Mesodermal cell (in vitro differentiated cells): ENCODE results near the gene RPTOR.
"Not testable (repeated sequence)": the region's sequence is repeated elsewhere in the genome, so short reads cannot be mapped to it uniquely, and the experiment has no call there.

Experiments
- H3K27ac ChIP-seq: 2 replicates; pipeline ENCODE4 v1.7.0; 2013; ENCODE audit warnings: mild to moderate bottlenecking, low read depth, low read length, moderate library complexity; ENCODE audit not compliant: severe bottlenecking
- H3K36me3 ChIP-seq: 2 replicates; pipeline ENCODE4 v1.7.1; 2013; ENCODE audit warnings: mild to moderate bottlenecking, low read length, moderate library complexity; ENCODE audit not compliant: control insufficient read depth, insufficient read depth
- H3K4me1 ChIP-seq: one replicate; pipeline ENCODE4 v1.7.1; 2013; ENCODE audit warnings: mild to moderate bottlenecking, low read length; ENCODE audit not compliant: insufficient read depth, control insufficient read depth, poor library complexity, severe bottlenecking
- H3K4me3 ChIP-seq: 2 replicates; pipeline ENCODE4 v1.7.0; 2013; ENCODE audit warnings: low read length, control low read depth, mild to moderate bottlenecking; ENCODE audit not compliant: insufficient read depth, poor library complexity, severe bottlenecking; ENCODE audit errors: extremely low read depth
- H3K9me3 ChIP-seq: 2 replicates; pipeline ENCODE4 v1.7.1; 2013; ENCODE audit warnings: mild to moderate bottlenecking, low read length, moderate library complexity; ENCODE audit not compliant: control insufficient read depth
- WGBS, 2 experiments: methylation state at CpG; one replicate each; pipeline ENCODE4 v1.1.5; 2013; ENCODE audit warnings: missing lambda C conversion rate in 2 of 2; ENCODE audit not compliant: insufficient coverage in 2 of 2; 5-methylcytosine and 5-hydroxymethylcytosine counted together

Gene RPTOR

GRCh38 chr17:80872501-80873306, 328.1 kb downstream of the RPTOR start:
- no peak overlapping the region for H3K4me3 ChIP-seq
- H3K36me3 ChIP-seq, result peaks cover 15% of the 10 kb centered on the region
- H3K9me3 ChIP-seq, result no peaks in the 10 kb centered on the region
- peaks cover 12% of the 10 kb centered on the region for H3K4me1 ChIP-seq
- H3K27ac ChIP-seq, result no peak overlapping the region
- WGBS, 2 experiments, result 79 to 80% methylated on average over 15 to 16 of the region's 18 CpGs

DNA sequence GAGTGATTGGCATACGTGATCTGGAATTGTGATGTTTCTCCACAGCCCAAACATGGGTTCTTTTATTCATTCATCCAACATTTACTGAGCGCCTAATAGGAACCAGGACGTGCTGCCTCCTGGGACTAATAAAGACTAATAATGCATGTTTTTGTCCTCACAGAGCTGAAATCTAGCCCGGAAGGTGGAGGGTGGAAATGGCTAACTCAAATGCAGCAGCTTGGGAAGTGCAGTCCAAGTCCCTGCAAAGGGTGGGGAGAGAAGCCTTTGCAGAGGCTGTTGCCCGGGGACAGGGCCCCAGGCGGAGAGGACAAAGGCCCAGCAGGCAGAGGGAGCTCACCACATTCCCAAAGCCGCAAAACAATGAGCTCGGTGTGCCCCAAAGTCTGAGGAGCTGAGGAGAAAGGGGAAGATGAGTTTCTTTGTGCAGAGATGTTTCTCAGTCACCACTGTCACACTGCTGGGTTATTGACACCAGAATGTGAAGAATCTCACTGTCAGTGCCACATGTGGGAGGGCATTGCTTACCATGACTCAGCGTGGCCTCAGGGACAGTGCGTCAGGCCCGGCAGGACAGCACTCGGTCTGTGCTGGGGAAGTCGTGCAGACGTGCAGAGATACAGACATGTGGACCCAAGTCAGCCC, 328.8 kb downstream of the RPTOR start:
- Histone ChIP-seq H3K36me3 (peaks cover 18% of the 10 kb centered on the region), H3K4me1 (peaks cover 12% of the 10 kb centered on the region), H3K27ac (peak overlapping the region; percentile 52), H3K4me3 (no peak overlapping the region), H3K9me3 (no peaks in the 10 kb centered on the region)
- WGBS, 2 experiments, result 55 to 56% methylated on average over 13 of the region's 14 CpGs

GRCh38 chr17:80874866-80875445, 330.3 kb downstream of the RPTOR start:
- H3K4me1 ChIP-seq, result peaks cover 10% of the 10 kb centered on the region
- H3K27ac ChIP-seq, result no peak overlapping the region
- no peak overlapping the region for H3K4me3 ChIP-seq
- 92 to 97% methylated on average over 15 to 16 of the region's 19 CpGs for WGBS, 2 experiments
- no peaks in the 10 kb centered on the region for H3K9me3 ChIP-seq
- peaks cover 18% of the 10 kb centered on the region for H3K36me3 ChIP-seq

DNA sequence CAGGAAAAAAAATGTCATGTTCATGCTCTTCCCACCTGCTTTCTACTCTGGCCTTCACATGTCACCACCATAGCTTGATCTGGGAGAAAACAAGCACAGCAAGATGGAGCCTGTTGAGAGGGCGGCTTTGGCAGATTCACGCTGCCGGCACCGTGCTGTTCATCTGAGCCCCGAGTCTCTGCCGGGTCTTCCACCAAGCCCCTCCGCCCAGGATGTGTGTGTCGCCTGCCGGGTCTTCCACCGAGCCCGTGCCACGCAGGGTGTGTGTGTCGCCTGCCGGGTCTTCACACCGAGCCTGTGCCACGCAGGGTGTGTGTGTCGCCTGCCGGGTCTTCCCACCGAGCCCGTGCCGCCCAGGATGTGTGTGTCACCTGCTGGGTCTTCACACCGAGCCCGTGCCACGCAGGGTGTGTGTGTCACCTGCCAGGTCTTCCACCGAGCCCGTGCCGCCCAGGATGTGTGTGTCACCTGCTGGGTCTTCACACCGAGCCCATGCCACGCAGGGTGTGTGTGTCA, 330.9 kb downstream of the RPTOR start:
- H3K4me1 ChIP-seq, H3K27ac ChIP-seq, H3K4me3 ChIP-seq, H3K9me3 ChIP-seq: not testable (repeated sequence)
- H3K36me3 ChIP-seq, result peaks cover 20% of the 10 kb centered on the region
- 97 to 100% methylated on average over 15 to 27 of the region's 29 CpGs for WGBS, 2 experiments

- 97% methylated on average over 15 to 32 of the region's 39 CpGs for WGBS, 2 experiments
- H3K9me3 ChIP-seq, H3K4me3 ChIP-seq, H3K4me1 ChIP-seq, H3K27ac ChIP-seq: not testable (repeated sequence)
- peaks cover 25% of the 10 kb centered on the region for H3K36me3 ChIP-seq
Measured at GRCh38 chr17:80876456-80876949, 331.9 kb downstream of the RPTOR start.

- peaks cover 28% of the 10 kb centered on the region for H3K36me3 ChIP-seq
- no peak overlapping the region for H3K4me3 ChIP-seq
- H3K9me3 ChIP-seq, result no peaks in the 10 kb centered on the region
- WGBS, 2 experiments, result 92 to 93% methylated on average over 28 to 32 of the region's 32 CpGs
- peaks cover 5% of the 10 kb centered on the region for H3K4me1 ChIP-seq
- no peak overlapping the region for H3K27ac ChIP-seq
Measured at GRCh38 chr17:80876950-80877728, 332.5 kb downstream of the RPTOR start.

DNA sequence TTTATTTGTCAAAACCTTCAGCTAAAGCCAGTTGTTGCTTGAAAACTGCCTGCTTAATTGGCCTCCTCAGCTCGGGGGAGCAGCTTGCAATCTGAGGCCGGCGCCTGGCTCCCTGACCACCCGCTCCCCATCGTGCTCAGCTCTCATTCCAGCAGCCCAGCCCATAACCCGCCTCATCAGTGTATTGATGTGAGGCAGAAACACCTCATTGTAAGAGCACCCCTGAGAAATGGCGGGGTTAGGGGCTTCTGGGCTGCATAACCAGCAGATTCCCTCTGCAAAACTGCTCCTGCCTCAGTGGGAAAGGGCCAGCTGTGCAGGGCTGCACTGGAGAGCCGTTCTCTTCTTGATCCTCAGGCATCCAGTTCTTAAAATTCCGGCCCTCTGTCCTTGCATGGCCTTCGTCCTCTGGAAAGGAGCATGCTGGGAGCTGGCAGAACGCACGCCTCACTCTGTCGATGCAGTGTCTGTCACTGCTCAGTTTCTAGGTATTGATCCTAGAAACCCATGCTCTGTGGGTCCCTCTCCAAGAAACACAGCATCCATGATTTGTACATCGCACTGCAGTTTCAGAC, 333.2 kb downstream of the RPTOR start:
- H3K4me1 ChIP-seq, result peaks cover 5% of the 10 kb centered on the region
- H3K4me3 ChIP-seq, result no peak overlapping the region
- 87 to 88% methylated on average over 9 to 13 of the region's 14 CpGs for WGBS, 2 experiments
- no peaks in the 10 kb centered on the region for H3K9me3 ChIP-seq
- no peak overlapping the region for H3K27ac ChIP-seq
- H3K36me3 ChIP-seq, result peaks cover 35% of the 10 kb centered on the region

DNA sequence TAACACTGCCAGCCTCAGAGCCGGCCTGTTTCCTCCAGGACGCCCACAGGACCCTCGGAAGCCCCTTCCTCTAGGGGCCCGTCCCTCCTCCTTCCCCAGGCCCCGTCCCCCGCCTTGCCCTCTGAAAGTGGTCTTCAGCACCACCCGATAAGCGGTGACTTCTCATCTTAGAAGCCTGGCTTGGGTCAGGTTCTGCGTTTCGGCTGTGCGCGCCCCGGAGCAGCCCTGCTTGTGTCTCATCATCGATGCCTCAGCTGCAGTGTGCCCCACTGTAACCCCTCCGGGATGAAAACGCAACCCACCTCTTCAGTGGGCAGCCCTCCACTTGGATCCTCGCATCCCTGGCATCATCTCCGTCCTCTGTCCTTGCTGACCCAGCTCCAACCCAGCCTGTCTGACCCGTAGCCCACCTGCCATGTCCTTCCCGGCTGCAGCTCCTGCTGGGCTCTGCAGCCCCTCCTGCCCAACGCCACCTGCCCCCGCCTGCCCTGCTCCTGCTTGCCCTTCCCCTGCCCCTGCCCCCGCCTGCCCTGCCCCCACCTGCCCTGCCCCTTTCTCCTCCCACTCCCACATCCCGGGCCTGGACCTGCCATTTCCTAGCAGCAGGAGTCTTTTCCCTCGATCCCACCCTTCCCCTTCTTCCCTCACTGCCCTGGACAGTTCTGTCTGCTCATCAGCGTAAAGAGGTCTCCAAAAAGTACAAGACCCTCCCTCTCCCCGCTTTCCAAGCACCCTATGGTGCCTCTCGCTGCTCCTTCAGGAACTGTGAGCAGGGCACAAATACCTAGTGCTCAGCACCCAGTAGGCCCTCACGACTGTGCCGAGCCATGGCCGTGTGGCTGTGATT, 334.5 kb downstream of the RPTOR start:
- Histone ChIP-seq H3K9me3 (no peaks in the 10 kb centered on the region), H3K36me3 (peaks cover 47% of the 10 kb centered on the region), H3K27ac (no peak overlapping the region), H3K4me1 (no peaks in the 10 kb centered on the region), H3K4me3 (no peak overlapping the region)
- 80 to 85% methylated on average over 24 to 27 of the region's 31 CpGs for WGBS, 2 experiments

DNA sequence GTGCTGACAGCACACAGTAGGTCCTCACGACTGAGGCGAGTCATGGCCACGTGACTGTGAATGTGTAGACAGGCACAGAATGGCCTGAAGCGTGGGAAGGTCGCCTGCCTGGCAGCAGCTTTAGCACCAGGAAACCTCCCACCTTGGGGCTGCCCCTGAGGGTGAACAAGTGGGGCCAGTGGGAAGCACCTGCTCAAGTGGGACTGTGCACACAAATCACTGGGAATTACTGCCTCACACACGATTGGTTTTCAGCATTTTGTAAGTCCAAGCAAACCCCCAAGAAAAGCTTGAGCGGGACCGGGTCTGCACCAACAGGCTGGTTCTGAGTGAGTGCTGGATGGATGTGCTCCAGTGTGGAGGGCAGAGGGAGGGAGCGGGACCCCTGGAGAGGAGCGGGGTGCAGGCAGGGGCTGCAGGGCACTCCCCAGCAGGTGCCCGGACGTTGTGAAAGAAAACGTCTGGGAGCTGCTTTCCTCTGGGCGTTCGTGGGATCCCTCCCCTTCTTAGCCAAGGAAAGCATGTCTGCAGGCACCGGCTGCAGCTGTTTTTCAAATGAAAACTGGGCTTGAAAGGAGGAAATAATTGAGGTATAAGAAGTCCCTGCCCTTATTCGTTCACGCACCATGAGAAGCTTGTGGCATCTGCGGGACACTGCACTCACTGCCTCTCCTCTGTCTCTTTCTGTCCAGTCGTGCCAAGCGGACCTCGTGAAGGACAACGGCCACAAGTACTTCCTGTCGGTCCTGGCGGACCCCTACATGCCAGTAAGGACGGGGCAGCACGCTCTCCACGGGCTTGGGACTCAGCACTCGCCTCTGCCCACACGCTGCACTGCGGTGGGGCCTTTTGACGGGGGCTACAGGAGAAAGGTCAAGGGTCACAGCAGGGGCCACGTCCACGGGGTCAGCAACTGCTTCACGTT, 335.3 kb downstream of the RPTOR start:
- no peak overlapping the region for H3K27ac ChIP-seq
- no peaks in the 10 kb centered on the region for H3K4me1 ChIP-seq
- H3K4me3 ChIP-seq, result no peak overlapping the region
- H3K36me3 ChIP-seq, result peaks cover 50% of the 10 kb centered on the region
- no peaks in the 10 kb centered on the region for H3K9me3 ChIP-seq
- 86 to 87% methylated on average over 30 to 31 of the region's 35 CpGs for WGBS, 2 experiments
